22Rv1 (cell line): ENCODE data around the gene BOD1L1.

Experiments used
- H3K27ac ChIP-seq: fragments of 450-650 bp; 2 replicates; pipeline ENCODE4 v1.5.1; 2017
- ZFX ChIP-seq: fragments of 450-650 bp; IDR thresholded peaks from 2 replicates; pipeline ENCODE4 v1.6.1; 2017; ENCODE audit warnings: antibody characterized with exemption, borderline replicate concordance
- TF ChIP-seq, protein P1 (sequence below): fragments of 450-650 bp; IDR thresholded peaks from 2 replicates; pipeline ENCODE4 v1.5.1; 2017; ENCODE audit warnings: mild to moderate bottlenecking

The BOD1L1 gene

DNA sequence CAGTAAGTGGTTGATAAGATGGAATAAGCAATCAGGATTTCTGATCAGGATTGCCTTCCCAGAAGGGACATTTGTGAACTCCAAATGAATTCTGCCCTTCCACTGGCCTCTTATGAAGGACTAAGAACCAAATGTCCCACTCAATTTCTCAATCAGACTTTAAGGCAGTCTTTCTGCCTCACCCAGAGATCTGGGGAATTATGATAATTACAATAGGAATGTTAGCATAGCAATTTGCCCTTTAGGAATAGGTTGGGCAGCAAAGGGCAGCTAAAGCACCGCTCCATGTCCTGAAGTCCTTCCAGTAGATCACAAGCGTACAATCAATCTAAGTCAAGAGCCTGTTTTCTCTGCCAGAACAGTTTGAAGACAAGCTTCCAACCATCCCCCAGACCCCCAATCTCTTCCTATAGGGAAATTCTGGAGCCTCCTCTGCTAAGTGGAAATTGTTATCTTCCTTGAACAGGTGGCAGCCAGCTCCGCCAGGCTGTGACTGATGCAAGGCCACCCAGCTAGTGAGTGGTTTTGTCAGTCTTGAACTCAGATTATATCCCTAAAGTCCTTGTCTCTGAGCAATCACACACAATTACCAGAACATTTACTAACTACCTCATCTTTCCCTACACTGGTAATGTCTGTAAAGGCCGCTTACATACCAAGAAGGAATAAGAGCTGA, 101.8 kb downstream of the BOD1L1 start:
- no peak for TF ChIP-seq ZFX
- TF ChIP-seq, protein P1, sequence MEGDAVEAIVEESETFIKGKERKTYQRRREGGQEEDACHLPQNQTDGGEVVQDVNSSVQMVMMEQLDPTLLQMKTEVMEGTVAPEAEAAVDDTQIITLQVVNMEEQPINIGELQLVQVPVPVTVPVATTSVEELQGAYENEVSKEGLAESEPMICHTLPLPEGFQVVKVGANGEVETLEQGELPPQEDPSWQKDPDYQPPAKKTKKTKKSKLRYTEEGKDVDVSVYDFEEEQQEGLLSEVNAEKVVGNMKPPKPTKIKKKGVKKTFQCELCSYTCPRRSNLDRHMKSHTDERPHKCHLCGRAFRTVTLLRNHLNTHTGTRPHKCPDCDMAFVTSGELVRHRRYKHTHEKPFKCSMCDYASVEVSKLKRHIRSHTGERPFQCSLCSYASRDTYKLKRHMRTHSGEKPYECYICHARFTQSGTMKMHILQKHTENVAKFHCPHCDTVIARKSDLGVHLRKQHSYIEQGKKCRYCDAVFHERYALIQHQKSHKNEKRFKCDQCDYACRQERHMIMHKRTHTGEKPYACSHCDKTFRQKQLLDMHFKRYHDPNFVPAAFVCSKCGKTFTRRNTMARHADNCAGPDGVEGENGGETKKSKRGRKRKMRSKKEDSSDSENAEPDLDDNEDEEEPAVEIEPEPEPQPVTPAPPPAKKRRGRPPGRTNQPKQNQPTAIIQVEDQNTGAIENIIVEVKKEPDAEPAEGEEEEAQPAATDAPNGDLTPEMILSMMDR, result no peak
- no peak overlapping the region for H3K27ac ChIP-seq

DNA sequence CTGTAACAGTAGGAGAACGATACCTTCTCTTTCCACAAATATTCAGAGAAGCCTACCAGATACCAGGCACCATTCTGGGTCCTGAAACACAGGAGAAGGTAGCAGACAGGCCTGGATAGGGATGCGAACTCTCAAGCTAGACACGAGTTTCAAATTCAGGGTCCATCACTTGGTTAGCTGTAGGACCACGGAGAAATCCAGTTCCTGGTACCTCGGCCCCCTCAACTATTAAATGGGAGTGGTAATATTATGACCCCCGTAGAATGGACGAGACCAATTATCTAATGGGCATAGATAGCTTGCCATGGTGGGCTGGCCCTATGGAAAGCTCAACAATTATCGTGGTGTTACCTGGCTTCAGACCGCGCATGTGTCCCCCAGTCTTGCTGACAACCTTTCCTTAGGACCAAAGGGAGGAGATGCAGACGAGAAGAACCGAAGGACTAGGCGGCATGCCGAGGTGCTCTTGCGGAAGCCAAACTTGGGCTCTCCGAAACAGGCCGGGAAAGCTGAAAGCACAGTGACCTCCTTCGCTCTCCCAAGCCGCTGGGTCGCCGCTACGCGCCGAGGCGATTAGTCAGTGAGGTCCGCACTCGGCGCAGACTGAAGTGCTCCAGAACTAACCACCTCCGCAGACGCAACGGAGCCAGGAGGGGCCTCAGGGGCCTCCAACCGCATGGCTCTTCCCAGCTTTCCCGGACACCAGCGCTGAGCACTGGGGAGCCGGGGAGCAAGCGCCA, 102.9 kb downstream of the BOD1L1 start:
- no peak overlapping the region for H3K27ac ChIP-seq
- TF ChIP-seq, protein P1, result no peak
- TF ChIP-seq ZFX, result no peak

DNA sequence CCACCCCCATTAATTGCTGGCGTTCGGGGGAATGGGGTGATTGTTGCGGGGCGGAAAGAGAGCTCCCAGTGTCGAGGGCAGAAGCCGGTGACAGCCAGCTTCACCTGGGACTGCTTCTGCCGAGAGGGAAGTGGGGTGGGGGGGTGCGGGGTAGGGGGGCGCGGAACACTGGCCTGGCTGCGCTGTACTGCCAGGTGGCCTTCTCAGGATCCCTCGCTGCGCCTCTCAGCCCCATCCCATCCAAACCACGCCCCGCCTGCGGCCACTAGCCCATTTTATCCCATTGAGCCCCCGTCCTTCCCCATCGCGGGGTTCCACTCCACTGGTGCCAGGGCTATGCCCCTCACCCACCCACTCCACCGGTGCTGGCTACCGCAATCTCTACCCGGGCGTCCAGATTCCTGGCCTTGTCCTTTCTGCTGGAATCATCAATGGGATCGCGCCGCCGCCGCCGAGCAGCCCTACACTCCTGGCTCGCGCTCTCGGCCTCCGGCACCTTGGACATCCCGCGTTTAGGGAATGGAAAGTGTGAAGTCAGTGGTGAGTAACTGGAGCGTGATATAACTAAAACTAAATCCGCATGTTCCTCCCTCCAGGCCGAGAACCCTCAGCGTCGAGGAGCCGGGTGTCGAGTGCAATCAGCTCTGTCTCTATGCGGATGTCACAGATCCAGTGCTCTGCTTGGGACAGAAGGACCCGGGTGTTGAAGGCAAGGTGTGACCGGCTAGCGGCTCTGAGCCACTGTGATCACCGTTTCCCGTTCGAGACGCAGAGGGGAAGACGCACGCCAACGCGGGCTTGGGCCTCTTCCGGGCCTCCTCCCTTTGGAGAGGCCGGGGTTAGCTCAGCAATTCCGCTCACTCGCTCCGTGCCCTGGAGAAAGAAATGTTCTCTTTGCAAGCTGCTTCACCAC, 103.7 kb downstream of the BOD1L1 start:
- TF ChIP-seq ZFX, result no peak
- TF ChIP-seq, protein P1, result no peak

DNA sequence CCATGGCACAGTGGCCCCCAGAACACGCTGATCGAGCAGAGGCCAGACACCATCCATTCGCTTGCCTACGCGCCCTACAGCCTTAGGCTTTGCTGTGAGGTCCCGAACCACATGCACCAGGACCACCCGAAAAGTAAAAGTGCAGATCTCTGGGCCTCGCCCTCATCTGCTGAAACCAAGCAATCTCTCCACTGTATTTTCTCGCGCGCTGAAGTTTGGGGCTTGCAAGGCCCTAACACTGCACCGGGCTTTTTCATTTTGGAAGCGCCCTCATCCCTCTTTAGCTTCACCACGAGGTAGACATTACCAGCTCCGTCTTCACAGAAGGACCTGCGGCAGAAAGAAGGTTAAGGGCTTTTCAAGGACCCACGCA, 104.4 kb downstream of the BOD1L1 start:
- H3K27ac ChIP-seq, result no peak overlapping the region
- TF ChIP-seq, protein P1, result no peak
- no peak for TF ChIP-seq ZFX

More for the DNA sequence above, 103.7 kb downstream of the BOD1L1 start:
- no peak overlapping the region for H3K27ac ChIP-seq

DNA sequence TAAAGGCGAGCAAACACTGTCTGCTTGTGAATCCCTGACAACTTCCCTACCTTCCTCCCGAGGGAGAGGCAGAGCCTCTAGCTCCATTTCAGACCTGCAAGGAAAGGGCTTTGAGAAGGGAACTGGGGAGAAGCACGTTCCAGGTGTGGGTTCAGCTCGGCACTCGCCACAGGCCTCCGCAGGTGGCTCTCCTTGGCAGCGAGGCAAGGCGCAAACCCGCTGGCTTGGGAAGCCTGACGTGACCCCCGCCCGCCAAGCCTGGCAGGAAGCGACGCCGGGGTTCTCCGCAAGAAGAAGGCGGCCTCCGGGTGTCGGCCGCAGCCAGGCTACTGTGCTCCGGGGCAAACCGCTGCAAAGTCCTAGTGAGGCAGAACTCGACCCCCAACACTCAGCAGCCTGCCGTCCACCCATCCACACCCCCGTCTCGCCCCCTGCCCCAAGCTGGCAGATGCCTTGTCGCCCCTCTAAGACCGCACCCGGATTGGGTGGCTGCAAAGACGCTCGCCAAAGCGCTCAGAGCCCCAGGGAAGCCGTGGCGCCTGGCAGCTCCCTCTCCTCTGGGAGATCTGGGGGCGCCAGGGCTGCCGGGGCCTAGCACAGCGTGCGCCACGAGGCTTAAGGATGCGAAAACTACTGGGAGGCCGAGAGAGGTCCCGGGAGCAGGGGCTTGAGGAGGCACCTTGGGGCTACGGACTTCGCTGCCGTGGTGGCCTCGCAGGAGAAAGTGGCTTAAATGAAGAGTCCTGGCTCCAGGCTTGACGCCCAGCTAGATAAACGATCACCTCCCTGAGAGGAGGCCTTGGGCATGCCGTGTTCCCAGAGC, 105.0 kb downstream of the BOD1L1 start:
- TF ChIP-seq, protein P1, result no peak
- TF ChIP-seq ZFX, result no peak
- no peak overlapping the region for H3K27ac ChIP-seq

DNA sequence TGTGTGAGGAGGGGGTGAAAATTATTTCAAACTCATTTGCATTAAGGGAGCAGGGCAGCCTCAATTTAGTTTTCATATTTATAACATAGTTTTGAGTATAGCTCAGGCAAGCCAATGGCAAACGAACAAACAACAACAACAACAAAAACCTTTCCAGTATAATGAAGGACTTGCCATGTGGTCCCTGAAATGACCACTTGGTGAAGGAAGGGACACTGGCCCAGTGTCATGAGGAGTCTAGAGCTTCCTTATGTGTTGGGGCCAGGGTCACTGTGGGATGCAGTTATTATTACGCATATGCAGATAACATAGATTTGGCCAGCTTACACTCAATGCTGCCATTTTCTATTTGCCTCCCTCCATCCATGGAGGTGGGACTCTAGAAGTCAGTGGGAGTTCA, 106.5 kb downstream of the BOD1L1 start:
- H3K27ac ChIP-seq, result no peak overlapping the region
- no peak for TF ChIP-seq ZFX
- TF ChIP-seq, protein P1, result no peak
